Natural killer cell (primary cell): ENCODE data around the gene AKAP13. TPM values are rescaled to one million over a fixed set of nuclear protein-coding genes. Genes with fewer than 3 reads are reported as not detected.
A peak's percentile ranks its signal among the peaks of the same experiment; 100 is the strongest.

Experiments used
- ATAC-seq, 3 donors: fragments of 150-1000 bp in 2 of 3; fragments of 200-7000 bp in 1 of 3; cut with Tn5 transposase; 1 replicate in 1 of 3; 2 replicates in 2 of 3; pipeline ENCODE4 v1.10.0; 2021; ENCODE audit warnings: mild to moderate bottlenecking in 2 of 3, moderate library complexity in 2 of 3
- DNase-seq, 2 donors: peaks; one replicate each; pipeline versions ENCODE4 v3.0.0 to v3.0.0-alpha.2; 2013 to 2021; ENCODE audit warnings: mixed read lengths in 1 of 2
- H3K27ac ChIP-seq: one replicate; pipeline ENCODE4 v1.5.1; 2013; ENCODE audit warnings: mild to moderate bottlenecking, low read length
- H3K27me3 ChIP-seq: one replicate; pipeline ENCODE4 v1.6.1; 2013; ENCODE audit warnings: low read length; ENCODE audit not compliant: control insufficient read depth, insufficient read depth
- H3K36me3 ChIP-seq: one replicate; pipeline ENCODE4 v1.6.1; 2013; ENCODE audit warnings: low read length; ENCODE audit not compliant: control insufficient read depth, insufficient read depth
- H3K4me1 ChIP-seq: one replicate; pipeline ENCODE4 v1.6.1; 2013; ENCODE audit warnings: low read length; ENCODE audit not compliant: control insufficient read depth, insufficient read depth
- H3K4me3 ChIP-seq: one replicate; pipeline ENCODE4 v1.5.1; 2013; ENCODE audit warnings: low read length
- H3K9me3 ChIP-seq: one replicate; pipeline ENCODE4 v1.6.1; 2013; ENCODE audit warnings: low read length; ENCODE audit not compliant: control insufficient read depth, insufficient read depth
- H3K27ac Mint-ChIP-seq, 2 donors: one replicate each; pipeline ENCODE4 v1.8.0; 2022; ENCODE audit warnings: mild to moderate bottlenecking in 2 of 2, mixed read lengths in 2 of 2, moderate library complexity in 1 of 2
- H3K27me3 Mint-ChIP-seq, 2 donors: one replicate each; pipeline ENCODE4 v1.8.0; 2022; ENCODE audit warnings: low read depth in 2 of 2, mixed read lengths in 2 of 2
- H3K36me3 Mint-ChIP-seq: one replicate; pipeline ENCODE4 v1.8.0; 2022; ENCODE audit warnings: mixed read lengths
- H3K4me1 Mint-ChIP-seq, 2 donors: one replicate each; pipeline ENCODE4 v1.8.0; 2022; ENCODE audit warnings: mixed read lengths in 2 of 2
- H3K4me3 Mint-ChIP-seq: one replicate; pipeline ENCODE4 v1.8.0; 2022; ENCODE audit warnings: mild to moderate bottlenecking, moderate library complexity, mixed read lengths
- H3K9me3 Mint-ChIP-seq, 2 donors: one replicate each; pipeline ENCODE4 v1.8.0; 2022; ENCODE audit warnings: mixed read lengths in 2 of 2
- WGBS: methylation state at CpG from one replicate; pipeline ENCODE4 v1.1.7; 2013; ENCODE audit warnings: missing lambda C conversion rate; ENCODE audit not compliant: insufficient coverage; 5-methylcytosine and 5-hydroxymethylcytosine counted together
- intact Hi-C: fragments of 100-400 bp; cut with micrococcal nuclease; formaldehyde crosslinking; loops from one replicate; pipeline ENCODE4 v1.14.2; 2022
- total RNA-seq, 4 donors: library from RNA; stranded (reverse); fragments of 120-200 nt in 1 of 4; gene quantifications; one replicate each; pipeline versions ENCODE4 v1.2.3 to v1.2.4, GENCODE V29; 2013 to 2022
- TF ChIP-seq, protein P1 (sequence below): fragments of 200-600 bp; IDR thresholded peaks from one replicate; pipeline ENCODE4 v1.8.0; 2022; ENCODE audit warnings: antibody characterized with exemption

Gene AKAP13
- total RNA-seq, 3 donors from 2014 or later (not counting 1 experiment from before 2014, with no cell fraction given) = 573 to 661 (median 647) TPM

GRCh38 chr15:85518979-85519761 is 138.8 kb downstream of the AKAP13 start:
- H3K27me3 Mint-ChIP-seq = no peaks in the 10 kb centered on the region
- no peak overlapping the region for H3K27ac Mint-ChIP-seq
- TF ChIP-seq, protein P1, sequence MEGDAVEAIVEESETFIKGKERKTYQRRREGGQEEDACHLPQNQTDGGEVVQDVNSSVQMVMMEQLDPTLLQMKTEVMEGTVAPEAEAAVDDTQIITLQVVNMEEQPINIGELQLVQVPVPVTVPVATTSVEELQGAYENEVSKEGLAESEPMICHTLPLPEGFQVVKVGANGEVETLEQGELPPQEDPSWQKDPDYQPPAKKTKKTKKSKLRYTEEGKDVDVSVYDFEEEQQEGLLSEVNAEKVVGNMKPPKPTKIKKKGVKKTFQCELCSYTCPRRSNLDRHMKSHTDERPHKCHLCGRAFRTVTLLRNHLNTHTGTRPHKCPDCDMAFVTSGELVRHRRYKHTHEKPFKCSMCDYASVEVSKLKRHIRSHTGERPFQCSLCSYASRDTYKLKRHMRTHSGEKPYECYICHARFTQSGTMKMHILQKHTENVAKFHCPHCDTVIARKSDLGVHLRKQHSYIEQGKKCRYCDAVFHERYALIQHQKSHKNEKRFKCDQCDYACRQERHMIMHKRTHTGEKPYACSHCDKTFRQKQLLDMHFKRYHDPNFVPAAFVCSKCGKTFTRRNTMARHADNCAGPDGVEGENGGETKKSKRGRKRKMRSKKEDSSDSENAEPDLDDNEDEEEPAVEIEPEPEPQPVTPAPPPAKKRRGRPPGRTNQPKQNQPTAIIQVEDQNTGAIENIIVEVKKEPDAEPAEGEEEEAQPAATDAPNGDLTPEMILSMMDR = no peak
- H3K4me1 Mint-ChIP-seq = peaks cover 23 to 26% of the 10 kb centered on the region in 2 donors
- H3K9me3 ChIP-seq = no peaks in the 10 kb centered on the region
- H3K4me3 ChIP-seq = no peak overlapping the region
- ATAC-seq (no peak), DNase-seq (no peak)
- no peak overlapping the region for H3K4me3 Mint-ChIP-seq
- WGBS = 99% methylated on average over 4 of the region's 5 CpGs
- H3K27ac ChIP-seq = no peak overlapping the region
- H3K9me3 Mint-ChIP-seq = no peaks in the 10 kb centered on the region
- peaks cover 3% of the 10 kb centered on the region for H3K36me3 ChIP-seq
- H3K27me3 ChIP-seq = no peaks in the 10 kb centered on the region
- peaks cover 5% of the 10 kb centered on the region for H3K4me1 ChIP-seq
- intact Hi-C loops = no loop called here
- no peaks in the 10 kb centered on the region for H3K36me3 Mint-ChIP-seq

GRCh38 chr15:85520650-85521049 is 140.2 kb downstream of the AKAP13 start:
- no peaks in the 10 kb centered on the region for H3K36me3 Mint-ChIP-seq
- no peaks in the 10 kb centered on the region for H3K9me3 Mint-ChIP-seq
- Histone ChIP-seq H3K27ac (no peak overlapping the region), H3K36me3 (peaks cover 3% of the 10 kb centered on the region), H3K27me3 (no peaks in the 10 kb centered on the region), H3K9me3 (no peaks in the 10 kb centered on the region), H3K4me3 (no peak overlapping the region), H3K4me1 (peaks cover 5% of the 10 kb centered on the region)
- TF ChIP-seq, protein P1 = no peak
- H3K27me3 Mint-ChIP-seq = no peaks in the 10 kb centered on the region
- intact Hi-C loops = no loop called here
- H3K27ac Mint-ChIP-seq = no peak overlapping the region
- ATAC-seq (no peak), DNase-seq (no peak)
- 100% methylated on average over 1 of the region's 3 CpGs for WGBS
- no peak overlapping the region for H3K4me3 Mint-ChIP-seq
- H3K4me1 Mint-ChIP-seq = peaks cover 26 to 29% of the 10 kb centered on the region in 2 donors

DNA sequence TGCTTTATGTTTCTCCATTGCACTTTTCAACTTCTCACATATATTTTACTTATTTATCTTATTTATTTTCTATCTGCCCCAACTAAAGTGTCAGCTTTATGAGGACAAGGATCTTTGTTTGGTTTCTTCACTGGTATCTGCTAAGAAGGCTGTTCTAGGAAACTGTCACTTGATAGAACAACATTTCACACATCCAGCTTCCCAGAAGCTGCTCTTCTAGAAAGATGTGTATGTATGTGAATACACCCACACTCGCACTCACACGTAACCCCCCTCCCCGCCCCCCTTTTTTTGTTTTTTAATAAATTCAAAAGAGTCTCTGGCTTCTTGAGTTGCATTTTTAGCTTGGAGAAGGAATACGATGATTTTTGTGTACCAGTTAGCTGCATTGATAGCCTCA is 143.1 kb downstream of the AKAP13 start:
- ATAC-seq (peak in 2 of 3 donors; percentile 43 to 44), DNase-seq (no peak)
- peaks cover 3% of the 10 kb centered on the region for H3K36me3 ChIP-seq
- intact Hi-C loops = no loop called here
- H3K9me3 ChIP-seq = no peaks in the 10 kb centered on the region
- no peak overlapping the region for H3K4me3 ChIP-seq
- Mint-ChIP-seq H3K27me3 (no peaks in the 10 kb centered on the region), H3K4me1 (peaks cover 20 to 27% of the 10 kb centered on the region in 2 donors), H3K36me3 (no peaks in the 10 kb centered on the region), H3K9me3 (no peaks in the 10 kb centered on the region), H3K4me3 (no peak overlapping the region), H3K27ac (peak overlapping the region; percentile 42 to 81)
- H3K27me3 ChIP-seq = no peaks in the 10 kb centered on the region
- H3K27ac ChIP-seq = peak overlapping the region; percentile 20
- TF ChIP-seq, protein P1 = no peak
- 59% methylated on average over 1 of the region's 4 CpGs for WGBS
- peaks cover 5% of the 10 kb centered on the region for H3K4me1 ChIP-seq

GRCh38 chr15:85525755-85526154 is 145.4 kb downstream of the AKAP13 start:
- H3K36me3 Mint-ChIP-seq = no peaks in the 10 kb centered on the region
- H3K36me3 ChIP-seq = peaks cover 5% of the 10 kb centered on the region
- no peak overlapping the region for H3K27ac ChIP-seq
- H3K9me3 Mint-ChIP-seq = no peaks in the 10 kb centered on the region
- no peak overlapping the region for H3K4me3 ChIP-seq
- H3K4me3 Mint-ChIP-seq = no peak overlapping the region
- TF ChIP-seq, protein P1 = no peak
- peak overlapping the region in 1 of 2 donors; percentile 57 for H3K27ac Mint-ChIP-seq
- no peaks in the 10 kb centered on the region for H3K9me3 ChIP-seq
- intact Hi-C loops = no loop called here
- peaks cover 5% of the 10 kb centered on the region for H3K4me1 ChIP-seq
- ATAC-seq = no peak
- peaks cover 20 to 27% of the 10 kb centered on the region in 2 donors for H3K4me1 Mint-ChIP-seq
- no peaks in the 10 kb centered on the region for H3K27me3 Mint-ChIP-seq
- H3K27me3 ChIP-seq = no peaks in the 10 kb centered on the region
- DNase-seq = no peak
